RPMI8226 (cell line): ENCODE data around the gene KHDRBS1.
"Not testable (repeated sequence)": the region's sequence is repeated elsewhere in the genome, so short reads cannot be mapped to it uniquely, and the experiment has no call there.

Source experiments
- DNase-seq: peaks from one replicate; pipeline ENCODE4 v3.0.0-alpha.2; 2015

The KHDRBS1 gene

DNA sequence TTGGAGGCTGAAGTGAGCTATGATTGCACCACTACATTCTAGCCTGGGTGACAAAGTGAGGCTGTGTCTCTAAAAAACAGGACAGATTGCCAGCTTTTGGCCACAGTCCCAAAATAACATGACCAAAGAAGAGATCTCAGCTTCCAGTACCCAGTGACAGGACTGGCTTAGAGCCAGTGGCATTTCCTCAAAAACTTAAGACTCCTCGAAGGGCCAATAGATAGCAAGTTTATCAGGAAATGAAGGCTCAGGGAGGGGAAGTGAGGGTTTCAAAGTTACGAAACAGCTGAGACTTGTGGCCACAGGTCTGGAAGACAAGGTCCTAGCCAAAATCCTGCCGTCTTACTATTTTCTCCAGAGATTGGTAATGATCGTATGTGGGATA is 52.8 kb downstream of the KHDRBS1 start:
- peak; percentile 98 for DNase-seq

DNA sequence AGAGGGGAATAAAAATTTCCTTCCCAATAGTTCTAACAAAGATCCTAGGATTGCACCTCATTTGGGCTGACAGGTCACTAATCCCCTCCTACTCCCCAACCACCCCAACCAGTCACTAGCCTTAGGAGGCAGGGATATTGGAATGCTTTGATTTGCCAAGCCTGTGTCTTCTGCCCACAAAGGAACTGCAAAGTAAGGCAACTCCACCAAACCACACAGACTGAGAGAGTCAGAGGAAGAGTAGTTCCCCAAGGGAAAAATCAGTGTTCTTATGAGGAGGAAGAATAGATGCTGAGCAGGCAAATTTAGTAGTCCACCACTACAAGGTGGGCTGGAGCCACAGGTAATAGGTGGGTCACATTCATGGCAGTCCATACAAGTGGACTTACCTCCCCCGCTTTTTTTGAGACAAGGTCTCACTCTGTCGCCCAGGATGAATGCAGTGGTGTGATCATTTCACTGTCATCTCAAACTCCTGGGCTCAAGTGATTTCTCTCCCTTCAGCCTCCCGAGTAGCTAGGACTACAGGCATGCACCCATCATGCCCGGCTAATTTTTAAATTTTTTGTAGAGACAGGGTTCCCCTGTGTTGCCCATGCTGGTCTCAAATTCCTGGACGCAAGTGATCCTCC is 55.4 kb downstream of the KHDRBS1 start:
- peak; percentile 19 for DNase-seq

DNA sequence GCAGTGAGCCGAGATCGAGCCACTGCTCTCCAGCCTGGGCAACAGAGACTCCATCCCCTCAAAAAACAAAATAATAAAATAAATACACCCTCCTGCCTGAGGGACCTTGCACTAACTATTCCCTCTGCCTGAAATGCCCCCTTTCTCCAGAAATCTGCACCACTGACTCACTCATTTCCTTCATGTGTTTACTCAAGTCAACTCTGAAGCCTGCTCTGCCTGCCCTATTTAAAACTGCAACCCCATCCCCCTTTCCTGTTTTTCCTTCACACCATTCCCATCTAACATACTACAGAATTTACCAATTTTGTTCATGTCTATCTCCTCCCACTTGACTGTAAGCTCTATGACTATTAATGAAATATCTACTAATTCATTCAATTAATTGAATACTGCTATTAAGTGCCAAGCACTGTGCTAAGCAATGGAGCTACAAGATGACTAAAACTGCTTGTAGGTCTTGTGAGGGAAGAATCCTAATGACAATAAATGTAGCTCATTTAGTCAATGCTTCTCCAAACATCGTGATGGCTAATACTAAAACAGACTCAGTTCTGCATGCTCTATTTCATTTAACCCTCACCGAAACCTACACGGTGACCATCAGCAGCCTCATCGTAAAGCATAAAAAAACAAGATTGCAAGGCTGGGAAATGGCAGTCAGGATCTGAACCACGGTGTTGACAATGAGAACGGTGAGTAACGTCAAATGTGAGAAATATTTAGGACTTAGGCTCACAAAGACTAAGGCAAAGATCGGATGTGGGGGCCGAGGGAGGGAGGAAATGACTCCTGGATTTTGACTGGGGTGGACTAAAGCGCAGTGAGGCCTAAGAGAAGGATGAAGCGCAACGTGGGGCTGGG is 58.3 kb downstream of the KHDRBS1 start:
- DNase-seq, result no peak

DNA sequence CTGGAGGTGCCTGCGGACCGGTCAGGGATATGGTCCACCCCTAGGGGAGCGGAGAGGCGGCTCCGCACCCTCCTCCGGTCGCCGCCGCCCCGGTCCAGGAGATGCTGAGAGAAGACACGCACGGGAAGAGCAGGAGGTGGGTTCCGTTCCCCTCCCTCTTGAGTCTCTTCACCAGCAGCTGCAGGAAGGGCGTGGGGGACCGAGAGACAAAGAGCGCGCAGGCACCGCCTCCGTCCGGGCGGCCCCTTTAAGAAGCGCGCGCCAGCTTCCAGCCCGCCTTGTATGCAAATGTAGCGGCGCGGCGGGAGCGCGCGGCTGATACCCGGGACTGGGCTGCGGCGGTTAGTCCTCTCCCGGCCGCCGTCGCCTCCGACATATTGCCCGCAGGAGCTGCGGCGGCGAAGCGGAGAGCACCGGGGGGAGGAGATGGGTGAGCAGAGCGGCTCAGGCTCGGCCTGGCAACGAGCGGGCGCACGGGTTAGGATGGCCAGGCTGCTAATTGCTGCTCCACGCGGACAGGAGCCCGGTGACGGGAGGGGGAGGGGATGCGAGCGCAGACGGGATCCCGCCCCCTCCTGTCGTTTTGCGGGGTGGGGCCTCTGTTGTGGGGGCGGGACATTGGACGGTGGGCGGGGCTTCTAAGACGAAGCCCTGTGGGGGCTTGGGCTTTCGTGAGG is 59.1 kb downstream of the KHDRBS1 start, which contains the start of gene TMEM39B:
TMEM39B (plus strand) TSS at position 318 of the 677 bp plus-strand sequence; CDS start at position 427, 109 bp downstream.
- peak; percentile 98 for DNase-seq

DNA sequence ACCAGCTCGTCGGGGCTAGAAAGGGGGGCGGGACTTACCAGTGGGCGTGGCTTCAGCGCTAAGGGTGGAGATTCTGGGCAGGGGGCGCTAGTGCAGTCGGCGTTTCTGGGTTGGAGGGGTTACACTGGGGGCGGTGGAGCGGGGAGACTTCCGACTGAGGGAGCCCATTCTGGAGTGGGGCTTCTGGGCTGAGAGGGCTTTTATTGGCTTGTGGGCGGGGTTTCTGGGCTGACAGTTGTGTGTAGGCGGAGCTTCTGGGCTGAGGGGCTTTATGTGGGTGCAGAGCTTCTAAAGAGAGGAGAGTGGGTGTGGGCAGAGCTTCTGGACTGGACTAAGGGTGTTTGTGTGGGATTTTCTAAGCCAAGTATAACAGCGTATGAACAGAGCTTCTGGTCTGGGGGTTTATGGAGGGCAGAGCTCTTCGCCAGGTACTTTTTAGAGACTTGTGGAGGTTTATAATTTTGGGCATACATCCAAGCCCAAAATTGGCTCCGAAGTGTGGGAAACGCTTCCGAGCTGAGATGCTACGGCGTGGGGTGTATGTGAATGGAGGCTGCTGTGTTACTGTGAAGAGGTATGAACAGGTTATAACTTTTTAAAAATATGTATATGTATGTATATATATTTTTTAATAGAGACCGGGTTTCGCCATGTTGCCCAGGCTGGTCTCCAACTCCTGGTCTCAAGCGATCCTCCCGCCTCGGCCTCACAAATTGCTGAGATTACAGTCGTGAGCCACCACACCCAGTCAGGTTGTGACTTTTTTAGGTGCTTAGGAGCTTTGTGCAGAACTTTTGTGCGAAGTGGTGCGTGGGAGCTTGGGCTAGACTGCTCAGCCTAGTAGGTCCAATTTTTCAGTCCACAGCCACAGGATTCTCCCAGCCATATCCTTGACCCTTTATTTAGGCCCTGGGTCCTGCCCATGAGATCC is 59.9 kb downstream of the KHDRBS1 start:
- no peak for DNase-seq

GRCh38 chr1:32074841-32075240 is 61.2 kb downstream of the KHDRBS1 start:
- DNase-seq, result no peak

GRCh38 chr1:32077451-32077850 is 63.8 kb downstream of the KHDRBS1 start:
- no peak for DNase-seq

GRCh38 chr1:32082022-32082421 is 68.4 kb downstream of the KHDRBS1 start:
- DNase-seq, result no peak

DNA sequence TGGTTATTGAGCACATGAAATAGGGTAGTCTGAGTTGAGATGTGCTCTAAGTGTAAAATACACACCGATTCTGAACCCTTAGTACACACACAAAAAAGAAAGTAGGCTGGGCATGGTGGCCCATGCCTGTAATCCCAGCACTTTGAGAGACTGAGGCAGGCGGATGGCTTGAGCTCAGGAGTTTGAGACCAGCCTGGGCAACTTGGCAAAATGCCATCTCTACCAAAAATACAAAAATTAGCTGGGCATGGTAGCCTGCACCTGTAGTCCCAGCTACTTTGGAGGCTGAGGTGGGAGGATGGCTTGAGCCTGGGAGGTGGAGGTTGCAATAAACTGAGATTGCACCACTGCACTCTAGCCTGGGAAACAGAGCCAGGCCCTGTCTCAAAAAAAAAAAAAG is 72.7 kb downstream of the KHDRBS1 start:
- not testable (repeated sequence) for DNase-seq

GRCh38 chr1:32091176-32091575 is 77.5 kb downstream of the KHDRBS1 start:
- DNase-seq, result no peak

DNA sequence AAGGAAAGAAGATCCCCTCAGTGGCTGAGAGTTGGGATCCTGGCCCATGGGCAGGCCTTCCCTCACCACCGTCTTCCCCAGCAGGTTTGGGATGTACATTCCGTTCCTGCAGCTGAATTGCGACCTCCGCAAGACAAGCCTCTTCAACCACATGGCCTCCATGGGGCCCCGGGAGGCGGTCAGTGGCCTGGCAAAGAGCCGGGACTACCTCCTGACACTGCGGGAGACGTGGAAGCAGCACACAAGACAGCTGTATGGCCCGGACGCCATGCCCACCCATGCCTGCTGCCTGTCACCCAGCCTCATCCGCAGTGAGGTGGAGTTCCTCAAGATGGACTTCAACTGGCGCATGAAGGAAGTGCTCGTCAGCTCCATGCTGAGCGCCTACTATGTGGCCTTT is 77.9 kb downstream of the KHDRBS1 start:
- DNase-seq, result no peak
